Femur (tissue), 1 donor: Measurements from ENCODE around the gene SHISAL1.

Source experiments
- DNase-seq: peaks from one replicate; pipeline ENCODE4 v3.0.0-alpha.2; 2017

The SHISAL1 gene

GRCh38 chr22:44312766-44313165, at the start of gene SHISAL1:
Gene SHISAL1 (minus strand): TSS chr22:44312951. CDS start chr22:44300945, 12,006 bp downstream.
- DNase-seq: no peak

- peak; percentile 15 for DNase-seq
These were observed 48.8 kb upstream of the SHISAL1 start for GRCh38 chr22:44361391-44362126.

DNA sequence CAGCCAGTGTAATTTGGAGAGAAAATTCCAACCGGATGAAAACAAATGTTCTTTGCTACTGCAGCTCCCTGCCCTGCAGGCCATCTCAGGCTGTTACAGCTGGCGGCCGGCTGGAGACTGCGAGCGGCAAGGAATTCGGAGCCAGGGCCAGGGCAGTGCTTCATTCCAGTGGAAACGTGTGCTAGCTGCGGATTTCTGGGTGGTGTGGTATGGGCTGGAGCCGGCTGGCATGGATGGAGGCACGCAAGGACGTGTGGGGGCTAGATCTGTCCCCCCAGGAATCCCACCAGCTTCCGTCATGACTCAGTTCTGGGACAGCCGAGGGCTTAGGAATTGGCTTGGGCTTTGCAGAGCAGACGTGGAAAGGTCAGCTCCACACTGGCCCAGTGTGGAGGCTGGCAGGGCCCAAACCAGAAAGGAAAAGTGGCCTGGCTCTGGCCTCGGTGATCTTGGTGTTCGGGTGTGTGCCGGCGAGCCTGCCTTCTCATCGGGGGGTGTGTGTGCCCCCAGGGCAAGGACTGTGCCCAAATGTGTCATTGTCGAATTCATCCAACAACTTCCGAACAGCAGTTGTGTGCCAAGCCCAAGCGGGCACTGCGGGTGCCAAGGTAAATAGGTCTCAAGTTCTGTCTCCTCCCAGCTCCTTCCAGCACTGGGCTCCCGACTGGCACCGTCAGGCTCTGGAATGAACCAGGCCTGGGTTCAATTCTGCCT, 48.1 kb upstream of the SHISAL1 start:
- DNase-seq: peak; percentile 81

GRCh38 chr22:44360306-44360667, 47.5 kb upstream of the SHISAL1 start:
- no peak for DNase-seq

DNA sequence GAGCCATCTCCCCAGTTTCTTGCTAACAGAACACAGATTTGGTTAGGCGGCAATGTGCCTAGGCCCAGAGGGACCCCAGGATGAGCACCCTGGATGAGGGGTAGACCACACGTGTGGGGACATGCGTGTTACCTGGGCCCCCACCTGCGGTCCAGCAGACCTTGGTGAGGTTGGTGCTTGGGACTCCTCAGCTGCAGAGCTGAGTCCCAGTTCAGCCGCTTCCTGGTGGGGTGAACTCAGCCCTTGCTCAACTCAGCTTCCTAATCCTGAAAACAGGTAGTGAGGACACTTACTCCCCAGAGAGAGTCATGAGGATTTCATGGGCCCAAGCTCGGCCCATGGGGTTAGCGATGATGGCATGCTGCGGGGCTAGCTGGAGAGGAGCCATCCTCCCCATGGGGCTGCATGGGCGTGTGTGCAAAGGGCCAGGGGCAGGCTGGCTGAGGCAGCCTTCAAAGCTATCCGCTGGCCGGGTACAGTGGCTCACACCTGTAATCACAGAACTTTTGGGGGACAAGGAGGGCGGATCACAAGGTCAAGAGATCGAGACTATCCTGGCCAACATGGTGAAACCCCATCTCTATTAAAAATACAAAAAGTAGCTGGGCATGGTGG, 46.9 kb upstream of the SHISAL1 start:
- peak; percentile 12 for DNase-seq

DNA sequence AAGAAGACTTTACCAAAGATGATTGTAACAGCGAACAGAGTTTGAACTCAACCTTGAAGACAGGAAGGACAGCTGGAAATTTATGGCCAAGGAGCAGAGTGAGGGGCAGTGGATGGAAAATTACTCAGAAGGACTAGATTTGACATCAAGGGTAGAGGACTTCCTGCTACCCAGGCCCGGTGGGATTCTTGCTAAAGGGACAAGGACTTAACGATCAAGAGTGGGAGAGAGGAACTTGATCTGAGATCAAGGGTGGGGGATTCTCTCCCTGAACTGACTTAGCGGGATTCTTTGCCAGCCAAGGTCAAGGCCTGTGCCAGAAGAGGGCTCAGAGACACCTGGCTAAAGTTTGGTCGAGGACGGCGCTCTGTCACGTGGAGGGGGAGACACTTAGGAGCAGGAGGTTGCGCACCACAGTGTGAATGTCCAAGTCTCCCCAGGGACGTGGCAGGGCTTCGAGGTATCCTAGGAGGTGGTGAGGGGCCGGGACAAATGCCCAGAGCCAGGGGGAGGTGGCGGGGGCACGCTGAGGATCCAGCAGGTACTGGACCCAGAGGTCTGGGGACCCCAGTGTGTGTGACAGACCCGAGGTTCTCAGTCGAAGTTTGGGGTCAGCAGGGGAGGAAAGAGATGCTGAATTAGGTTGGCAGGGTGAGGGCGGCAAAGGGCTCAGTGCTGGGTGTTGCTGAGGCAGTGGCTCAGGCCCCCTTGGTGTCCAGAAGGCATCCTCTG, 46.1 kb upstream of the SHISAL1 start:
- peak; percentile 16 for DNase-seq

DNA sequence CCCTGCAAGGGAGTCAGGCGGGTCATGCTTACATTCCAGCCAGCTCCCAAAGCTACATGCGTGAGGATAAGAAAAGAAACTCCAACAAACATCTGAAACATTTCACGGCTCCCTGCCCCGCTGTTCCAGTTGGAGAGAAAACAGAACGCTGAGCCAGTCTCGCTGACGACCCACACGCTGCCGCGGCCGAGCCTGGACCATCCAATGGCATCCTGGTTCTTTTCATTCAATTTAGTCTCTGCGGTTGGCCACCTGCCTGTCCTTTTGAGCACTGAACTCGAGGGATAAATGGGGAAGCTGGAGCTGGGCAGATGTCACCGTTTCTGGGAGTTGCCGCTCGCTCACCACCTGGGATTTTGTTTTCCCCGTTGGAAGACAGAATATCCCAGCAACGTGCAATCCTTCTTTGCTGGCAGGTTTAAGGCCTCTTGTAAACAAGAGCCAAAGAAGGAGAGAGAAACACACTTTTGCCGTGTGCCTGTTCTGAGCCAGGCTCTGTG, 45.3 kb upstream of the SHISAL1 start:
- peak; percentile 70 for DNase-seq

- peak; percentile 10 for DNase-seq
These were observed 44.7 kb upstream of the SHISAL1 start for GRCh38 chr22:44357296-44357965.

DNA sequence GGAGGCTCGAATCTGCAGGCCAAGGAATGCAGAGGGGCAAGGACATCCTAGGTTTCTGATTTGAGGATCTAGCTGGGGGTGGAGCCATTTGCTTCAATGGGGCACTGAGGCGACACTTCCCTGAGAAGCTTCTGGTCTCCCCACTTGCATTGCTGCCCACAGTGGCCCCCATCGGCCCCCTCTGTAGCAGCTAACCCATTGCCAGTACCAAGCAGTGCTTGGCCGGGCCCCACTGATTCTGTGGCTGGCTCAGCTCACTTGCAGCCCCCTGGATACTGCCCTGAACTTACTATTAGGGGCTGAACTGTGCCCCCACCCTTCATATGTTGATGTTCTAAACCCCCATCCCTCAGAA, 42.9 kb upstream of the SHISAL1 start:
- DNase-seq: peak; percentile 9

GRCh38 chr22:44354288-44354687, 41.5 kb upstream of the SHISAL1 start:
- DNase-seq: no peak

DNA sequence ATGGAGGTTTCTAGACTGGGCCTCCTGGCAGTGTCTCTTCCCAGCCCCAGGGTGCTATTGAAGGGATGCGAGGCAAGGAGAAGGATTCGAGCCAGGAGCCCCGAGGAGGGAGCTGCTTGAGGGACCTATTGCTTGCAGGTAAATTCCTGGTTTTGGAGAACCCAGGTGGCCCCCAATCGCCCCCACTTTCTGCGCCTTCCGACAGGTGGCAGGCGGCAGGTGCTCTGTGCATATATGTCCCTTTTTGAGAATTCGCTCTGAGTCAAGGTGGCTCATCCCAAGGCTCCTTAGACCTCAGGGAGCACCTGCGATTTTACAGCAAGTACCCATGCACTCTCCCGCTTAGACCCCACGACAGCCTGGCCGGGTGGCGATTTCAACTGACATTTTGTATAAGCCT, 40.3 kb upstream of the SHISAL1 start:
- no peak for DNase-seq

DNA sequence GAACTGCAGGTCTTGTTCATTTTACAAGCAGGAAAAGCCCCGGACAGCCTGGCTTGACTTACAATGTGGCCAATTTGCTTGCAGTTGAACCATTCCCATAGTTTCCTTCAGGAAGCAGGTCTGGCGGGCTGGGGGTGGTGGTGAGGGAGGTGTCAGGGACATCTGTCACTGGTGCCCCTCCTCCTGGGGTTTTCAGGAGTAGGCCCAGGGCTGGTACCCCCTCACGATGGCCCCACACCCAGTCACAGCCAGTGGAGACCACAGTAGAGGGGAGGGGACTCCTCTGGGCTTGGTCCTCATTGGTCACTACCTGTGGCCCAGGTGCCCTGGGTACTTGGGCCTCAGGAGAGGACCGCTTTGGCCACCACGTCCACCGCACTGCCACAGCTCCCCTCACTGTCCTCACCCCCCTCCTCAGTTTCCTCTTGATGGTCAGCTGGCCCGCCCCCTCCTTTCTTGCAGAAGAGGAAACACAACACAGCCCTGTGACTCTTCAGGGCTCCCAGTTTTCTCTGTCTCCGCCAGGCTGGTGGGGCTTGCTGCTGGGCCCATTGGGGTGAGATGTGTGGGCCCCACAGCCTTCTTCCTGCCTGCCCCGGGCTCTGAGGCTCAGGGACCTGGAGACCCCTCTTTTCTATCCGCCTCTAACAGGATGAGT, 39.8 kb upstream of the SHISAL1 start:
- DNase-seq: no peak

- DNase-seq: peak; percentile 80
These were observed 39.1 kb upstream of the SHISAL1 start for GRCh38 chr22:44351685-44352377.

- no peak for DNase-seq
These were observed 38.3 kb upstream of the SHISAL1 start for GRCh38 chr22:44351037-44351436.

DNA sequence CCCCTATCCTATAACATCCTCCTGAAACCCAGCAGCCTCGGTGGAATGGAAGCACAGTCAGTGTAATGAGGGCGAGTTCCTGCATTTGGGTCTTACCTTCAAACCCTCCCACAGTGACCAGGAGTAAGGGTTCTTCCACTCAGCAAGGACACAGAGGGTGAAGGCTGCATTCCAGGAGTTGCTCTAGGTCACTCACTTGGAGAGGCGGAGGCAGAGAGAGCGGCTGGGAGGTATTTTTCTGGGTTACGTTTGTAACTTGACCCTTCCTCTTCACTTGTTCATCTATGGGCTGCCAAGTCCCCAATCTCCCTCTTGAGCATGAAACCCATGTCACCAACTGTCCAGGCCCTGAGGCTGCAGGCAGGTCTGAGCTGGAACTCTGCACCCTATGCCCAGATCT, 36.8 kb upstream of the SHISAL1 start:
- no peak for DNase-seq

- no peak for DNase-seq
These were observed 36.3 kb upstream of the SHISAL1 start for GRCh38 chr22:44348971-44349560.

DNA sequence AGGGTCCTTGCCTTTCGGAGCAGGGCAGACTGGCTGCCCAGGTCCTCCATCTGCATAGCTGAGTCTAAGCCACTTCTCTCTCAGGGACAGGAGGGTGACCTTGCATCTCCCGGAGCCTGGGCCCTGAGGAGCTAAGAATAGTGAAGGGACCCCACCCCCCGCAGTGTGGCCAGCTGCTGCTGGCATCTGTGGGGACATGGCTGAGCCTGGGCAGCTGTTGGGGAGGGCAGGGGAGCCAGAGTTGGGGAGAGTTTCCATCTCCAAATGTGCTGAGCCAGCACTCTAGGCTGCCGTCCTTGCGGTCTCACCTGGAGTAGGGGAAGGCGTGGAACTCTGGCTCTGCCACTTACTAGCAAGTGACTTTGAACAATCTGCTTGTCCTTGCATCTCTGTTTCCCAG, 34.8 kb upstream of the SHISAL1 start:
- DNase-seq: no peak

DNA sequence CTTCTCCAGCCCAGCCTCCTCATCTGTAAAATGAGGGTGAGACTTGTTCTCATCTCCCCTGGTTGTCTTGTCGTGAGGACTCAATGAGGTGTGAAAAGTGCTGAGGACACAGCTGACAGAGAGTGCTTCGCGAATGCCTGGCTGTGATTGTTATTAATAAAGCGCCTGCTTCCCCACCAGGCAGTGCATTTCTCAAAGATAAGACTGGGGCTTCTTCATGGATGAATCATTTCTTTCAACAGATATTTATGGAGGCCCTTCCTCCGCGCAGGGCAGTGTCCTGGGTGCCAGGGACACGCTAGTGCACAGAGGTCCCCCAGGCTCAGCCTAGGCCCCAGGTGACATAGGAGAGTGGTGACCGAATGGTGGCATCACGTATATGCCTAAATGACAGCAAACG, 34.3 kb upstream of the SHISAL1 start:
- no peak for DNase-seq

DNA sequence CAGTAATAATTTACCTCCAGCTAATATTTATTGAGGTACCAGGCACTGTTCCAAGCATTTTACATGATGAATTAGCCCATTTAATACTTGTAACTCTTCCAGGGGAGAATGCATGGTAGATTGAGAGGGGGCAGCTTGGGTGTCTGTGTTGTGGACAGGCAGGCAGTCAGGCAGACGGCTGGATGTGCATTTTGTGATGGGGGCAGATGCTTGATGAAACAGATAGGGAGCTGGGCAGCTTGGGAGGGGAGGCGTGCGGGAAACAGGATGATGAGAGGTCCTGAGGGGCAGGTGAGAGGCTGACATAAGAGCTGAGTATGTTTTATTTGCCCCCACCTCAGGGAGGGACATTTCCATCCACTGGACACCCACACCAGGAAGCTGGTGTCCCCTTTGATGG, 33.1 kb upstream of the SHISAL1 start:
- no peak for DNase-seq

- DNase-seq: no peak
These were observed 31.7 kb upstream of the SHISAL1 start for GRCh38 chr22:44344407-44344806.

- no peak for DNase-seq
These were observed 29.7 kb upstream of the SHISAL1 start for GRCh38 chr22:44342347-44342956.
